MM.1S (cell line): ENCODE data around the gene CCDC40.

Experiments
- DNase-seq: peaks from one replicate; pipeline ENCODE4 v3.0.0-alpha.2; 2015
- H2AFZ ChIP-seq: fragments of 300-600 bp; sonication (generic); 2 replicates; pipeline ENCODE4 v1.6.0; 2016; ENCODE audit warnings: antibody characterized with exemption, low read length
- H3F3A ChIP-seq: fragments of 300-600 bp; sonication (generic); 2 replicates; pipeline ENCODE4 v1.6.1; 2016; ENCODE audit warnings: mild to moderate bottlenecking, antibody characterized with exemption, low read length, moderate library complexity, mixed read lengths; ENCODE audit not compliant: insufficient read depth
- H3K27ac ChIP-seq: fragments of 300-600 bp; sonication (generic); 2 replicates; pipeline ENCODE4 v1.5.1; 2016; ENCODE audit warnings: mild to moderate bottlenecking, low read length
- H3K27me3 ChIP-seq: fragments of 300-600 bp; sonication (generic); replicated peaks from 2 replicates; pipeline ENCODE4 v1.6.0; 2016; ENCODE audit warnings: low read length; ENCODE audit not compliant: insufficient read depth
- H3K36me3 ChIP-seq: fragments of 300-600 bp; sonication (generic); replicated peaks from 2 replicates; pipeline ENCODE4 v1.6.1; 2016; ENCODE audit warnings: mild to moderate bottlenecking, low read length, mixed read lengths; ENCODE audit not compliant: insufficient read depth
- H3K4me1 ChIP-seq: fragments of 300-600 bp; sonication (generic); 2 replicates; pipeline ENCODE4 v1.6.1; 2016; ENCODE audit warnings: low read length, mixed read lengths
- H3K4me2 ChIP-seq: fragments of 300-600 bp; sonication (generic); 2 replicates; pipeline ENCODE4 v1.6.0; 2016; ENCODE audit warnings: low read depth, low read length
- H3K4me3 ChIP-seq: fragments of 300-600 bp; sonication (generic); 2 replicates; pipeline ENCODE4 v1.5.1; 2016; ENCODE audit warnings: low read length, mixed read lengths
- H3K79me2 ChIP-seq: fragments of 300-600 bp; sonication (generic); 2 replicates; pipeline ENCODE4 v1.6.1; 2016; ENCODE audit warnings: mixed run types, low read length, mixed read lengths
- H3K9ac ChIP-seq: fragments of 300-600 bp; sonication (generic); 2 replicates; pipeline ENCODE4 v1.6.1; 2016; ENCODE audit warnings: low read length, mixed read lengths
- H3K9me2 ChIP-seq: fragments of 300-600 bp; sonication (generic); replicated peaks from 2 replicates; pipeline ENCODE4 v1.6.1; 2016; ENCODE audit warnings: mild to moderate bottlenecking, low read length, mixed read lengths; ENCODE audit not compliant: insufficient read depth
- H3K9me3 ChIP-seq: fragments of 300-600 bp; sonication (generic); replicated peaks from 2 replicates; pipeline ENCODE4 v1.6.1; 2016; ENCODE audit warnings: mild to moderate bottlenecking, low read length, mixed read lengths; ENCODE audit not compliant: insufficient read depth
- H4K20me1 ChIP-seq: fragments of 300-600 bp; sonication (generic); 2 replicates; pipeline ENCODE4 v1.6.1; 2016; ENCODE audit warnings: mild to moderate bottlenecking, low read length, moderate library complexity, mixed read lengths; ENCODE audit not compliant: insufficient read depth
- EZH2 ChIP-seq: fragments of 300-600 bp; sonication (generic); optimal IDR thresholded peaks from 2 replicates; pipeline ENCODE3; 2017; ENCODE audit warnings: low read depth, mild to moderate bottlenecking, antibody characterized with exemption, low read length, mixed read lengths
- EZH2phosphoT487 ChIP-seq: fragments of 300-600 bp; sonication (generic); IDR thresholded peaks from 2 replicates; pipeline ENCODE4 v1.6.1; 2018; ENCODE audit warnings: antibody characterized with exemption, low read length
- TF ChIP-seq, protein P1 (sequence below): fragments of 300-600 bp; sonication (generic); IDR thresholded peaks from 2 replicates; pipeline ENCODE4 v1.5.1; 2016; ENCODE audit warnings: antibody characterized with exemption, low read length, mixed read lengths

The CCDC40 gene

GRCh38 chr17:80065478-80066170 lies 29.2 kb downstream of the CCDC40 start:
- Histone ChIP-seq H3K79me2 (no peaks in the 10 kb centered on the region), H3F3A (no peaks in the 10 kb centered on the region), H3K4me3 (no peak overlapping the region), H3K27me3 (peaks cover 93% of the 10 kb centered on the region), H2AFZ (no peak overlapping the region), H3K9ac (no peak overlapping the region), H4K20me1 (no peaks in the 10 kb centered on the region), H3K4me2 (peak overlapping the region; percentile 45; the same call in 1 of the 2 replicates), H3K4me1 (no peaks in the 10 kb centered on the region), H3K9me3 (no peaks in the 10 kb centered on the region), H3K9me2 (no peaks in the 10 kb centered on the region), H3K36me3 (no peaks in the 10 kb centered on the region), H3K27ac (no peak overlapping the region)
- no peak for TF ChIP-seq EZH2phosphoT487
- TF ChIP-seq, protein P1, sequence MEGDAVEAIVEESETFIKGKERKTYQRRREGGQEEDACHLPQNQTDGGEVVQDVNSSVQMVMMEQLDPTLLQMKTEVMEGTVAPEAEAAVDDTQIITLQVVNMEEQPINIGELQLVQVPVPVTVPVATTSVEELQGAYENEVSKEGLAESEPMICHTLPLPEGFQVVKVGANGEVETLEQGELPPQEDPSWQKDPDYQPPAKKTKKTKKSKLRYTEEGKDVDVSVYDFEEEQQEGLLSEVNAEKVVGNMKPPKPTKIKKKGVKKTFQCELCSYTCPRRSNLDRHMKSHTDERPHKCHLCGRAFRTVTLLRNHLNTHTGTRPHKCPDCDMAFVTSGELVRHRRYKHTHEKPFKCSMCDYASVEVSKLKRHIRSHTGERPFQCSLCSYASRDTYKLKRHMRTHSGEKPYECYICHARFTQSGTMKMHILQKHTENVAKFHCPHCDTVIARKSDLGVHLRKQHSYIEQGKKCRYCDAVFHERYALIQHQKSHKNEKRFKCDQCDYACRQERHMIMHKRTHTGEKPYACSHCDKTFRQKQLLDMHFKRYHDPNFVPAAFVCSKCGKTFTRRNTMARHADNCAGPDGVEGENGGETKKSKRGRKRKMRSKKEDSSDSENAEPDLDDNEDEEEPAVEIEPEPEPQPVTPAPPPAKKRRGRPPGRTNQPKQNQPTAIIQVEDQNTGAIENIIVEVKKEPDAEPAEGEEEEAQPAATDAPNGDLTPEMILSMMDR, result no peak
- TF ChIP-seq EZH2, result no peak
- DNase-seq, result no peak

- TF ChIP-seq EZH2 (no peak), EZH2phosphoT487 (no peak)
- TF ChIP-seq, protein P1, result no peak
- Histone ChIP-seq H3K4me2 (no peak overlapping the region), H3F3A (no peaks in the 10 kb centered on the region), H3K9me3 (no peaks in the 10 kb centered on the region), H3K36me3 (no peaks in the 10 kb centered on the region), H3K4me3 (no peak overlapping the region), H3K27ac (no peak overlapping the region), H3K9me2 (no peaks in the 10 kb centered on the region), H4K20me1 (no peaks in the 10 kb centered on the region), H3K79me2 (no peaks in the 10 kb centered on the region), H3K9ac (no peak overlapping the region), H2AFZ (no peak overlapping the region), H3K27me3 (peaks cover 95% of the 10 kb centered on the region), H3K4me1 (0 out of 2 replicates have a peak, but pooled peaks cover 7% of the 10 kb centered on the region)
- no peak for DNase-seq
Observed at GRCh38 chr17:80067393-80067986, 31.0 kb downstream of the CCDC40 start.

DNA sequence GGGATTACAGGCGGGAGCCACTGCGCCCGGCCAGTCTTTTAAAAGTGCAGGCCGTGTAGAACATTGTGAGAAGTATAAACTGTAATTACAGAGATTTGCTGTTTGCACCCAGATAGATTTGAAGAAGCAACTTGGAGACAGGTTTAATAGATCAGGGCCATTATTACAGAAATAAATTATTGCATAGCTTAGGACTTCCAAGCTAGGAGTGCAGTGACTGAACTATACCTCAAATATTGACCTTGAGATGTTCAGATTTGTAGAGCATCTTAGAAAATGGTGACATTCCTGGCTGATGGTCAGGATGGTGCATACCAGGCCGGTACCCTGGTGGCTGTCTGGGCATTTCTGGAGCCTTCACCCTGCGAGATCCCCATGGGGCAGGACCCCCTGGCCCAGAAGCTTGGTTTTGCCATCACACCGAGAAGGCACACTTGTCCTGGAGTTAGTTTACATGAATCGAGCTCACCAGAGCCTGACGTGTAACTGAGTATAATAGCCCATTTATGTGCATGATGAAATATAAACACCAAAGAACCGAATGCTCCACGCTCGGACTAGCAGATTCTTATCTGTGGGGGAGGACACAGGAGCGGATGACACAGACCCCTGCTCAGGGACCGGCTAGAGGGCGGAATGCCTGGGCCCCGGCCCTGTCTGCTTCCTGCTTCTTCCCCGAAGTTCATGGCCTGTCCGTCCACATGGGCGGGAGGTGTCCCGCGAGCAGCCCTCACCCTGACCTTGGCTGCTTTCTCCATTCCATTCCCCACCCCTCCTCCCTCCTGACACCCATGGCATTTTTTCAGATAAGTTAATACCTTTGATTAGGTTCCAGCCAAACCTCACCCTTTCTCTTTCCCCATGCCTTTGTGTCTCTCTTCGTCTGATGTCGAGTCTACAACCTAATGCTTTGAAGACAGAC lies 32.1 kb downstream of the CCDC40 start:
- H3K4me2 ChIP-seq, result no peak overlapping the region
- TF ChIP-seq EZH2 (no peak), EZH2phosphoT487 (no peak)
- TF ChIP-seq, protein P1, result no peak
- no peak overlapping the region for H3K27ac ChIP-seq
- no peaks in the 10 kb centered on the region for H3K9me2 ChIP-seq
- H3F3A ChIP-seq, result no peaks in the 10 kb centered on the region
- no peak for DNase-seq
- no peak overlapping the region for H3K4me3 ChIP-seq
- no peaks in the 10 kb centered on the region for H4K20me1 ChIP-seq
- H3K36me3 ChIP-seq, result no peaks in the 10 kb centered on the region
- 0 out of 2 replicates have a peak, but pooled peaks cover 7% of the 10 kb centered on the region for H3K4me1 ChIP-seq
- no peak overlapping the region for H3K9ac ChIP-seq
- peaks cover 95% of the 10 kb centered on the region for H3K27me3 ChIP-seq
- no peak overlapping the region for H2AFZ ChIP-seq
- H3K9me3 ChIP-seq, result no peaks in the 10 kb centered on the region
- no peaks in the 10 kb centered on the region for H3K79me2 ChIP-seq
